HUES48 (cell line): Measurements from ENCODE around the gene SRPX2.

Source experiments
- H3K27ac ChIP-seq: one replicate; pipeline ENCODE4 v1.7.0; 2013; ENCODE audit warnings: low read depth, low read length, inconsistent platforms
- H3K27me3 ChIP-seq: 2 replicates; pipeline ENCODE4 v1.6.1; 2013; ENCODE audit warnings: mild to moderate bottlenecking, low read length; ENCODE audit not compliant: control insufficient read depth, insufficient read depth
- H3K36me3 ChIP-seq: 2 replicates; pipeline ENCODE4 v1.6.1; 2013; ENCODE audit warnings: low read length; ENCODE audit not compliant: control insufficient read depth, insufficient read depth
- H3K4me1 ChIP-seq: 2 replicates; pipeline ENCODE4 v1.6.1; 2013; ENCODE audit warnings: mild to moderate bottlenecking, low read length; ENCODE audit not compliant: control insufficient read depth, insufficient read depth
- H3K4me3 ChIP-seq: 2 replicates; pipeline ENCODE4 v1.5.1; 2013; ENCODE audit warnings: mild to moderate bottlenecking, low read depth, low read length
- H3K9ac ChIP-seq: 2 replicates; pipeline ENCODE4 v1.6.1; 2013; ENCODE audit warnings: mild to moderate bottlenecking, low read depth, low read length, moderate library complexity
- H3K9me3 ChIP-seq: 2 replicates; pipeline ENCODE4 v1.6.1; 2013; ENCODE audit warnings: low read length; ENCODE audit not compliant: control insufficient read depth, insufficient read depth

SRPX2 gene

DNA sequence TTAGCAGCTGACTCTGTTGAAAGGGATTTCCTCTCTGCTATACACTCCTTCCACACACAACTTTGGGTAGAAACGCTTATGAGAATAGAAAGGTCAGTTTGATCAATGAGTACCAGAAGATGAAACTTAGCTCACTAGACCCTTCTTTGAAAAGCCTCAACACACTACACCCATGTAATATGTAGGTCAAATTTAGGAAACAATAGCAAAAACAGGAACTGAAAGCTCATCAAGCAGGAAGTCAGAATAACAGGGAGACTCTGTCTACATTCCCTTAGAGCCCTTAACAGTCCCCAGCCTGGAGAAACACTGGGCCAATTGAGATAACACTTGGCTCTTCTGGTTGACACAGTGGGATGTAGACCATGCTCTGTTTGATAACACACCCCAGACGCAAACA lies 30.7 kb downstream of the SRPX2 start:
- H3K4me3 ChIP-seq, result no peak overlapping the region
- H3K27me3 ChIP-seq, result no peaks in the 10 kb centered on the region; the same call in 1 of the 2 replicates
- no peaks in the 10 kb centered on the region for H3K9me3 ChIP-seq
- H3K36me3 ChIP-seq, result no peaks in the 10 kb centered on the region
- no peak overlapping the region for H3K27ac ChIP-seq
- H3K9ac ChIP-seq, result no peak overlapping the region
- 0 out of 2 replicates have a peak, but pooled peaks cover 3% of the 10 kb centered on the region for H3K4me1 ChIP-seq

DNA sequence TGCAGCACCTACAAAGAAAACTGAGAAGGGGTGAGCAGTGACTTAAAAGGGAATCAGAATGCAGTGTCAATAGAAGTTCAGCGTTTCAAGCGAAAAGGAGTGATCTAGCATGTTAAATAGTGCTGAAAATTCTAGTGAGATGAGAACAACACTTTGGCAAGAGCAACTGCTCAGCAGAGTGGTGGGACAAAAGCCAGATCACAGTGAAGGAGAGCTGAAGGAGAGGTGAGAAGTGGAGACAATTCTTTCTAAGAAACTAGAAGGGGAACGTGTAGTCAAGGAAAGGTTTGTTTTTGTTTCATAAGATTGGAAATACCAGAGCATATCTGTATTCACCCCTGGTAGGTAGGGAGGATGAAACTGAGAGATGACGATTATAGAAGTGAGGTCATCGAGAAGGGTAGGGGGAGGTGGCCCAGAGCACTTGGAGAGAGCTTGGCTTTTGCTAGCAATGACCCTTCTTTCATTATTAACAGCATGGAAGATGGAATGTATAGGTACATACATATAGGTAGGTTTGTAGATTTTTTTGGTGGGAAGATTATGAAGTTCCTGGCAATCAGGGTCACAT lies 33.7 kb downstream of the SRPX2 start:
- Histone ChIP-seq H3K9ac (no peak overlapping the region), H3K36me3 (no peaks in the 10 kb centered on the region), H3K27me3 (peaks cover 4% of the 10 kb centered on the region), H3K4me1 (0 out of 2 replicates have a peak, but pooled peaks cover 3% of the 10 kb centered on the region), H3K27ac (no peak overlapping the region), H3K4me3 (no peak overlapping the region), H3K9me3 (no peaks in the 10 kb centered on the region)

DNA sequence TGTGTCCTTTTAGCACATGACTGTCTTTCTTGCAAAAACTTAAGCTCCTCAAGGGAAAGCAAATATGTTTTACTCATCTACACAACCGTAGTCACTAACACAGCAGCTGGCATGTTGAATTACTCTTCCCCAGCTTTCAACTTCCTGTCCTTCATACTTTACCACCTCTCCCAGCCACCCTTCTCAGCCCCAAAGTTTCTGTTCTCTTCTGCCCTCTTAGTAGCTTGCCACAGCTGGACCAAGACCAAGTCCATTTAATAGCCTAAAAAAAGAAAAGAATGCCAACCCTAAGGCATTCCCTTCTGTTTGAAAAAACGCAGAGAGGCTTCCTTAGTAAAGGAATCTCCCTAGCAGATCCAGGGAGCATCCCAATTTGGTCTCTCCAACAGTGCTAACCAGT lies 36.8 kb downstream of the SRPX2 start:
- Histone ChIP-seq H3K27ac (no peak overlapping the region), H3K36me3 (no peaks in the 10 kb centered on the region), H3K9me3 (no peaks in the 10 kb centered on the region), H3K27me3 (peaks cover 4% of the 10 kb centered on the region; the same call in 1 of the 2 replicates), H3K4me1 (no peaks in the 10 kb centered on the region), H3K4me3 (no peak overlapping the region), H3K9ac (no peak overlapping the region)

DNA sequence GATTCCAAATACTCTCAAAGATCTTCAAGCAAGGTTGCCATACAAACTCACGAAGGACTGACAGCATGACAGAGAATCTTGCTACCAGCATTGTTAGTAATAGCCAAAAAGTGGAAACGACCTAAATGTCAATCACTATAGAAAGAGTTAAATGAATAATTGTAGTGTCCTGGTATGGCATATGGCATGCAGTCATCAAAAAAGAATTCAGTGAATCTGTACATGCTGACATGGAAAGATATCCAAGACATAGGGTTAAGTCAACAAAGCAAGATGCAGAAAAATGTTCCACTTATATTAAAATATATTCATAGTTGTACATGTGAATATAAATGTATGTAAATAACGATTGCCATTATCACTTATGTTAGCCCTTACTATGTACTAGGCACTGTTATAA lies 37.6 kb downstream of the SRPX2 start:
- Histone ChIP-seq H3K27me3 (peaks cover 8% of the 10 kb centered on the region; the same call in 1 of the 2 replicates), H3K36me3 (no peaks in the 10 kb centered on the region), H3K27ac (no peak overlapping the region), H3K4me1 (no peaks in the 10 kb centered on the region), H3K9ac (no peak overlapping the region), H3K9me3 (no peaks in the 10 kb centered on the region), H3K4me3 (no peak overlapping the region)

GRCh38 chrX:100682939-100683338 lies 38.9 kb downstream of the SRPX2 start:
- H3K4me3 ChIP-seq, result no peak overlapping the region
- no peak overlapping the region for H3K27ac ChIP-seq
- no peak overlapping the region for H3K9ac ChIP-seq
- H3K9me3 ChIP-seq, result no peaks in the 10 kb centered on the region
- H3K27me3 ChIP-seq, result peaks cover 14% of the 10 kb centered on the region
- H3K36me3 ChIP-seq, result no peaks in the 10 kb centered on the region
- H3K4me1 ChIP-seq, result no peaks in the 10 kb centered on the region

DNA sequence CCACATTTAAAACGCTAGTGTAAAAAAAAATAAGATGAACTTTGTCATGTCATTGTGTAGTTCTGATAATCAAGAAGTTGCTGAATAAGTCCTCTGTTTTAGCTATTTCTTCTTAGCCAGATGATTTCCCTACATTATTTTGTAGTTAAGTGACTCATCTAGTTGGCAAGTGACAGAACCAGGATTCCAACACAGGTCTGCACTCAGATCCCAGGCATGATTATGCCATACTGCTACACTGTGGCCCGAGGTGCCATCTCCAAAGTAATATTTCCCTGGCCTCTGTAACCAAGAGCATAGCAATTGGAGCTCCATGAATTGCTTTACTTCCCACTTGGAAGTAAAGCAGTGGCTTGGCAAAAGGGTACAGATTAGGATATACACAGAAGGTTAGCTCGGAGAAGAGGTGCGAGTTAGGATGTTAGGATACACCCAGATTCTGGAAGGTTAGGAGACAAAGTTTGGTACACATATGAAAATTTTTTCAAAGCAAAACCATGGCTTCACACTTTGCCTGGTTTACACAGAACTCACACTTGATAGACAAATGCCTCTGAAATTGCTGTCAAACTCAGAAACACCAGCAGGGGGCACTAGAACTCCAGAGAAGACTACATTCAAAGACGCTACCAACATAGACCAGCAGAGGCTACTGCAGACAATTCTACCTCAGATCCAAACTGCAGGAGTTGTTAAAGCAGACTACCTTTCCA lies 41.4 kb downstream of the SRPX2 start:
- H3K36me3 ChIP-seq, result no peaks in the 10 kb centered on the region
- no peak overlapping the region for H3K9ac ChIP-seq
- no peaks in the 10 kb centered on the region for H3K9me3 ChIP-seq
- H3K27me3 ChIP-seq, result peaks cover 14% of the 10 kb centered on the region
- no peak overlapping the region for H3K4me3 ChIP-seq
- no peaks in the 10 kb centered on the region for H3K4me1 ChIP-seq
- no peak overlapping the region for H3K27ac ChIP-seq

GRCh38 chrX:100685997-100686305 lies 42.0 kb downstream of the SRPX2 start:
- H3K27ac ChIP-seq, result no peak overlapping the region
- H3K9me3 ChIP-seq, result no peaks in the 10 kb centered on the region
- no peak overlapping the region for H3K9ac ChIP-seq
- H3K4me3 ChIP-seq, result no peak overlapping the region
- no peaks in the 10 kb centered on the region for H3K36me3 ChIP-seq
- peaks cover 14% of the 10 kb centered on the region for H3K27me3 ChIP-seq
- no peaks in the 10 kb centered on the region for H3K4me1 ChIP-seq

GRCh38 chrX:100687128-100687527 lies 43.1 kb downstream of the SRPX2 start:
- Histone ChIP-seq H3K4me3 (no peak overlapping the region), H3K9ac (no peak overlapping the region)

GRCh38 chrX:100687546-100687945 lies 43.5 kb downstream of the SRPX2 start:
- peaks cover 10% of the 10 kb centered on the region for H3K27me3 ChIP-seq
- no peak overlapping the region for H3K9ac ChIP-seq
- H3K36me3 ChIP-seq, result no peaks in the 10 kb centered on the region
- H3K9me3 ChIP-seq, result no peaks in the 10 kb centered on the region
- H3K27ac ChIP-seq, result no peak overlapping the region
- H3K4me3 ChIP-seq, result no peak overlapping the region
- no peaks in the 10 kb centered on the region for H3K4me1 ChIP-seq

More at GRCh38 chrX:100687128-100687527, 43.1 kb downstream of the SRPX2 start:
- Histone ChIP-seq H3K27me3 (peaks cover 10% of the 10 kb centered on the region), H3K4me1 (no peaks in the 10 kb centered on the region), H3K27ac (no peak overlapping the region), H3K9me3 (no peaks in the 10 kb centered on the region), H3K36me3 (no peaks in the 10 kb centered on the region)

DNA sequence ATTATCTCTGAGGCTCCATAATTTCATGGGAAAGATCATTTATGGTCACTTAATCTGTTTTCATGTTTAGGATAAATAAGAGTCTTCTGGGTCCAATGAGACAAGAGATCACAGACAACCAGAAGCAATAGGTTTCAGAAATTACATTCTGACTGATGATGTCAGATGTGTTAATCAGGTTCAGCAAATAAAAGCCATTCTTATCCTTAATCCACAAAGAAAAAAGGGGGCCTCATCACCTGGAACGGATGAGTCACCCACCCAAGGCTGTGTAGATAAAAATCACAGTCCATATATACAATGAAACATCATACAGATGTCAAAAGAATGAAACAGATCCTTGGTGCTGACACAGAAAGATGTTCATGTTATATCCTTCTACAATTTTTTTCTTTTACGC lies 51.3 kb downstream of the SRPX2 start:
- no peaks in the 10 kb centered on the region for H3K9me3 ChIP-seq
- no peaks in the 10 kb centered on the region for H3K36me3 ChIP-seq
- H3K4me3 ChIP-seq, result no peak overlapping the region
- H3K27ac ChIP-seq, result no peak overlapping the region
- H3K9ac ChIP-seq, result no peak overlapping the region
- peaks cover 7% of the 10 kb centered on the region; the same call in 1 of the 2 replicates for H3K27me3 ChIP-seq
- H3K4me1 ChIP-seq, result no peaks in the 10 kb centered on the region

DNA sequence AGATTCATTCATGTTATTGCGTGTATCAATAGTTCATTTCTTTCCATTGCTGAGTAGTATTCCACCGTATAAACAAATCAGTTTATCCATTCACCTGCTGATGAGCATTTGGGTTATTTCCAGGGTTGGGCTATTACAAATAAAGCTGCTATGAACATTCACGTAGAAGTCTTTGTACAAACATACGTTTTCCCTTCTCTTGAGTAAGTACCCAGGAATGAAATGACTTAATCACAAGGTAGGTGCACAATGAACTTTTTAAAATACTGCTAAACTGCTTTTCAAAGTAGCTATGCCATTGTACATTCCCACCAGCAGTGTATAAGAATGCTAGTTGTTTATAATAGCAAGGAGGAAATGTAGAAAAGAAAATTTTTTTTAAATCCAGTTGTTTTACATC lies 52.0 kb downstream of the SRPX2 start:
- Histone ChIP-seq H3K4me1 (no peaks in the 10 kb centered on the region), H3K36me3 (no peaks in the 10 kb centered on the region), H3K9me3 (no peaks in the 10 kb centered on the region), H3K9ac (no peak overlapping the region), H3K27ac (no peak overlapping the region), H3K4me3 (no peak overlapping the region), H3K27me3 (peaks cover 7% of the 10 kb centered on the region; the same call in 1 of the 2 replicates)
